ENCODE results near the gene LTA.
A peak's percentile ranks its signal among the peaks of the same experiment; 100 is the strongest.
"Not testable (repeated sequence)": the region's sequence is repeated elsewhere in the genome, so short reads cannot be mapped to it uniquely, and the experiment has no call there.

Gene LTA

DNA sequence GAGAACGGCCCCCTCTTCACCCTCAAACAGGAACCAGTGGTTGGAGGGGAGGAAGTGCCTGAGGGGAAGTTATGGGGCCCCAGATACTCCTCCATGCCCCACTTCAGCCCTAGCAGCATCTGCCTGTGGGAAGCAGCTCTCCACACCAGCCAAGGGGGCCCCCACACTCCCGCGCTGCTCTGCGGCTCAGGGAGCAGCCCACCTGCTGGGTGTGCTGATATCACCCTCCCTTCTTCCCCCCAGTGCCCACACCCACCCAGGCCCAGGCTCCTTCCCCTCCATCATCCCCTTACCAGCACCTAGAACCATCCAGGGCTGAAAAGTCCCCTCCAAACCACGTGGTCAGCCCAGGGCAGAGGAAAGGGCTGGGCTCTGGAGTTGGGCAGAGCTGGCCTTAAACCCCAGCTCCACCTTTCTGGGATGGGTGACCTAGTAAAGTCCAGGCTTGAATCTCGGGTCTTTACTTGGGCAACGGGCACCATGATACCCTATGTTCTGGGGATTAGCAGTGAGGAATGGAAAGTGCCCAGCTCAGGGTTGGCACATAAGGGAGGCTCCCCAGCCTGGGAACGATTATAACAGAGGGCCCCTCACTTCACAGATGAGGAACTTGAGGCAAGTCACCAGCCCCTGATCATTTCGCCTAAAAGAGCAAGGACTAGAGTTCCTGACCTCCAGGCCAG is 14.7 kb downstream of the LTA start:
- POLR2A ChIA-PET, result interaction anchor here (0.8 to 3.0 kb wide), 3 partner anchors 11 to 45 kb away, joined by 3 to 41 read pairs (median 3); partner anchors contain the start of genes DDX39B and TNF
- CTCF ChIA-PET, result interaction anchor here (1.6 to 54.8 kb wide), 4 partner anchors 5 to 93 kb away, joined by 3 to 2725 read pairs (median 1368); partner anchors contain the start of genes ATP6V1G2, DDX39B, LST1 and LTA
- DNase-seq (ENCODE audit: extremely low spot score), result no peak
- TF ChIP-seq, protein P1, sequence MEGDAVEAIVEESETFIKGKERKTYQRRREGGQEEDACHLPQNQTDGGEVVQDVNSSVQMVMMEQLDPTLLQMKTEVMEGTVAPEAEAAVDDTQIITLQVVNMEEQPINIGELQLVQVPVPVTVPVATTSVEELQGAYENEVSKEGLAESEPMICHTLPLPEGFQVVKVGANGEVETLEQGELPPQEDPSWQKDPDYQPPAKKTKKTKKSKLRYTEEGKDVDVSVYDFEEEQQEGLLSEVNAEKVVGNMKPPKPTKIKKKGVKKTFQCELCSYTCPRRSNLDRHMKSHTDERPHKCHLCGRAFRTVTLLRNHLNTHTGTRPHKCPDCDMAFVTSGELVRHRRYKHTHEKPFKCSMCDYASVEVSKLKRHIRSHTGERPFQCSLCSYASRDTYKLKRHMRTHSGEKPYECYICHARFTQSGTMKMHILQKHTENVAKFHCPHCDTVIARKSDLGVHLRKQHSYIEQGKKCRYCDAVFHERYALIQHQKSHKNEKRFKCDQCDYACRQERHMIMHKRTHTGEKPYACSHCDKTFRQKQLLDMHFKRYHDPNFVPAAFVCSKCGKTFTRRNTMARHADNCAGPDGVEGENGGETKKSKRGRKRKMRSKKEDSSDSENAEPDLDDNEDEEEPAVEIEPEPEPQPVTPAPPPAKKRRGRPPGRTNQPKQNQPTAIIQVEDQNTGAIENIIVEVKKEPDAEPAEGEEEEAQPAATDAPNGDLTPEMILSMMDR (IDR thresholded peaks at IDR 0.05; ENCODE audit: control extremely low read depth, extremely low read depth, low read depth, missing control alignments), result no peak

DNA sequence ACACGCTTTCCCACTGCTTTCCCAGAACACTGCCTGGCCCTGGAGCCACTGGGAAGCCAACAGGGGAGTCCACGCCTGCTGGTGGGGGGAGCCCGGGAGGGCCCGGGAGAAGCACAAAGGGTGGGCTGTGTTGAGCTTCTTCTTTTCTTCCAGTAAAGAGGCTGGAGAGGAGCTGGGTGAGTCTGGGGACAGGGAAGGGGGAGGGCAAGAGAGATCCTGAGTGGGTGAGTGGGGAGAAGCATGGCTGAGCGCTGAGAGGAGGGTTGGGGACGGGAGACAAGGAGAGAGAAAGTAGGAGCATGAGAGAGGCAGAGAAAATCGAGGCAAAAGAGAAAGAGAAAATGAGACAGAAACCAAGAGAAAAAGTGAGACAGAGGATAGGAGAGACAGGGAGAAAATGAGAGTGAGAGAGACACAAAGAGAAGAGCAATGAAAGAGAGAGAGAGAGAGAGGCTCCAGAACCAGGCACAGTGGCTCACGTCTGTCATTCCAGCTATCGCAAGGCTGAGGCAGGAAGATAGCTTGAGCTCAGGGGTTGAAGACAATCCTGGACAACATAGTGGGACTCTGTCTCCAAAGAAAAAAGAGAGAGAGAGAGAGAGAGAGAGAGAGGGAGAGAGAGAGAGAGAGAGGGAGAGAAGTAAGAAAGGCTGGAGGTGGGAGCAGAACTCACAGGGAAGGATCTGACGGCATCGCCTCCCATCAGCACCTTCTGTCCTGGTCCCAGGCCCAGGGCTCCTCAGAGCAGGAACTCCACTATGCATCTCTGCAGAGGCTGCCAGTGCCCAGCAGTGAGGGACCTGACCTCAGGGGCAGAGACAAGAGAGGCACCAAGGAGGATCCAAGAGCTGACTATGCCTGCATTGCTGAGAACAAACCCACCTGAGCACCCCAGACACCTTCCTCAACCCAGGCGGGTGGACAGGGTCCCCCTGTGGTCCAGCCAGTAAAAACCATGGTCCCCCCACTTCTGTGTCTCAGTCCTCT is 16.0 kb downstream of the LTA start:
- DNase-seq (ENCODE audit: extremely low spot score), result no peak
- TF ChIP-seq, protein P1 (IDR thresholded peaks at IDR 0.05; ENCODE audit: control extremely low read depth, extremely low read depth, low read depth, missing control alignments), result no peak
- POLR2A ChIA-PET, result interaction anchor here (0.5 to 3.0 kb wide), 4 partner anchors 9 to 32 kb away, joined by 3 to 41 read pairs (median 3); partner anchors contain the start of gene TNF
- CTCF ChIA-PET, result interaction anchor here (1.6 to 54.8 kb wide), 3 partner anchors 4 to 52 kb away, joined by 3 to 2725 read pairs (median 2725); partner anchors contain the start of genes ATP6V1G2, DDX39B, LST1 and LTA

DNA sequence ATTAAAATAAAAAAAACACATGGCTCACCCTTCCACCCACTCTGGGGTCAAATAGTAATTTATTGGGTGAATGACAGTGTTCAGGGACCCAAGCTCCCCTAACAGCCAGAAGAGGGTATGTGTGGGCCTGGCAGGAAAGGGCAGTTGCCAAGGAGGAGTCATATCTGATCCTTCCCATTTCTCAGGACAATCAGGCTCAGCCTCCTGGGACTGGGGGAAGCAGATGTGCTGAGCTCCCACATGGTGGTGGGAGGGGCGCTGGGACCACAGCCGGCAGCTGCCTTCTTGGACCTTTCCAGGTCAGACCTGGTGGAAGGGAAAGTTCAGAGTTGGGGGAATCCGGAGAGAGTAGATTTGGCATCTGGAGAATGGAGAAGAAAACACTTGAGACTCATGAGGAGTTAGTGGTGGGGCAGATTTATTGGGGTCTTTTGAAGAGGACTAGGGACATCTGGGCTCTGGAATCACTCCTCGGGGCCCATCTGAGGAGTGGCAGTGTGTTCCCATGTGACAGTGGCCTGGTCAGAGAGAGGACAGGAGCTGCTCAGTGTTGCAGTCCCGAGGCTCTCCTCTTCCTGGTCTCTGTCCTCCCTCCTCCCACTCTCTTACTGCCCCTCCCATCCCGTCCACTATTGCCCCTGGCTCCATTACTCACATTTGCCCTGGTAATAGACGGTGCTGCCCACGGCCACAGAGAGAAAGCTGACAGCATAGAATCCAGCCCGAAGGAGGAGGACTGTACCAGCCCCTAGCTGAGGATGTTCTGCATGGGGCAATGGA is 17.0 kb downstream of the LTA start:
- TF ChIP-seq, protein P1 (IDR thresholded peaks at IDR 0.05; ENCODE audit: control extremely low read depth, extremely low read depth, low read depth, missing control alignments), result no peak
- ChIA-PET POLR2A (interaction anchor here (0.5 to 1.7 kb wide), 2 partner anchors 14 kb away, joined by 3 to 5 read pairs; partner anchors contain the start of gene TNF), CTCF (interaction anchor here (39.5 to 54.8 kb wide), 2 partner anchors 3 to 24 kb away, joined by 2725 read pairs; partner anchors contain the start of genes ATP6V1G2, DDX39B, LST1 and LTA)
- no peak for DNase-seq (ENCODE audit: extremely low spot score)

DNA sequence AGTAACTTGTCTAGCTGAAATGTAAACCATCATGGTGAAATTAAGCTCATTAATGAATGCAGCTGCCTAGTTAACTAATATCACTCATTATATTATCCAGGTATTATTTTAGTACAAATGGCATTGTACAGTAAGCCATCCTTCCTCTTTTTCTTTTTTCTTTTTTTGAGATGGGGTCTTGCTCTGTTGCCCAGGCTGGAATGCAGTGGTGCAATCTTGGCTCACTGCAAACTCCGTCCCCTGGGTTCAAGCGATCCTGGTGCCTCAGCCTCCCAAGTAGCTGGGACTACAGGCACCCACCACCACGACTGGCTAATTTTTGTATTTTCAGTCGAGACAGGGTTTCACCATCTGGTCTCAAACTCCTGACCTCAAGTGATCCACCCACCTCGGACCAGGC is 18.6 kb downstream of the LTA start:
- not testable (repeated sequence) for DNase-seq (ENCODE audit: extremely low spot score)
- CTCF ChIA-PET, result interaction anchor here (39.5 to 54.8 kb wide), 2 partner anchors 1 to 26 kb away, joined by 2725 read pairs; partner anchors contain the start of genes ATP6V1G2, DDX39B, LST1 and LTA
- POLR2A ChIA-PET, result interaction anchor here (1.7 kb wide), 1 partner anchor 15 kb away, joined by 5 read pairs; the partner anchor contains the start of gene TNF

DNA sequence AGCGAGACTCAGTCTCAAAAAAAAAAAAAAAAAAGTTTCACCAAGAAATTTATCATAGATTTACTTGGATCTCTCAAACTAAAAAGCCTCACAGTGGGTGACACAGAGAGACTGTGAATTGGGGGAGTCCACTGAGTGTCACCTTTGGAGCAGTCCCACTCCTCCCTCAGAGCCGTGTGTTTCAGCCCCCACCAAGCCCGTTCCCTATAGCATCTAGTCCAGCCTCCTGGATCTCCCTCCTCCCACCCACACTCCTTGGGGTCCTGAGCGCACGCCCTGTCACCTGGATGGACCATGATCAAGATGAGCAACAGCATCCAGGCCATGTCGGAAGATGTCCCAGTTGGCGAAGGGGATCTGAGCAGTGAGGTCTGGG is 20.3 kb downstream of the LTA start:
- ChIA-PET CTCF (interaction anchor here (0.9 to 39.5 kb wide), 6 partner anchors 9 to 99 kb away, joined by 3 to 2725 read pairs (median 4); partner anchors contain the start of genes ATP6V1G2, DDX39B, LST1 and LTA), POLR2A (interaction anchor here (0.7 to 4.3 kb wide), 9 partner anchors 11 to 130 kb away, joined by 3 to 66 read pairs (median 5); partner anchors contain the start of genes ATP6V1G2, BAG6, DDX39B and GPANK1)
- DNase-seq (ENCODE audit: extremely low spot score), result no peak
- TF ChIP-seq, protein P1 (IDR thresholded peaks at IDR 0.05; ENCODE audit: control extremely low read depth, extremely low read depth, low read depth, missing control alignments), result no peak

DNA sequence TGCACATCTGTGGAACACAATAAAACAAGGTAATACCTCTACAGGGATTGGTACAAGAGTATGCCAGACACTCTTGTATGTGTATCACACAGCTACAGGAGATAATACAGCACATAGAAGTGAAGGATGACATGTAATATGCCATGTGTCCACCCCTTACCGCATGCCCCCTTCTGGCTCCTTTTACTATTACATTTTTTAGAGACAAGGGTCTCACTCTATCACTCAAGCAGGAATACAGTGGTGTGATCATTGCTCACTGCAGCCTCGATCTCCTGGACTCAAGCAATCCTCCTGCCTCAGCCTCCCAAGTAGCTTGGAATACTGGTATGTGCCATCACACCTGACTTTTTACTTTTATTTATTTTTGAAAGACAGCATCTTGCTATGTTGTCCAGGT is 24.9 kb downstream of the LTA start:
- no peak for DNase-seq (ENCODE audit: extremely low spot score)
- POLR2A ChIA-PET, result interaction anchor here (0.7 kb wide), 1 partner anchor 9 kb away, joined by 3 read pairs; no protein-coding TSS in a partner anchor
- CTCF ChIA-PET, result interaction anchor here (1.0 to 39.5 kb wide), 12 partner anchors 11 to 142 kb away, joined by 3 to 2725 read pairs (median 6); partner anchors contain the start of genes AIF1, ATP6V1G2, C6orf47 and DDX39B
- TF ChIP-seq, protein P1 (IDR thresholded peaks at IDR 0.05; ENCODE audit: control extremely low read depth, extremely low read depth, low read depth, missing control alignments), result peak; percentile 36
